ENCODE measurements around the gene THUMPD3. TPM values are rescaled to one million over a fixed set of nuclear protein-coding genes. Genes with fewer than 3 reads are reported as not detected.

The THUMPD3 gene
- polyA plus RNA-seq, 6 donors from 2014 or later: 9.6 to 21.5 (median 17.5) TPM

GRCh38 chr3:9380014-9380413, 17.2 kb downstream of the THUMPD3 start:
- Mint-ChIP-seq H3K27ac (peak overlapping the region in 4 of 6 donors; percentile 43 to 92 (median 68)), H3K9me3 (no peaks in the 10 kb centered on the region), H3K36me3 (peaks cover 15 to 27% of the 10 kb centered on the region in 2 donors), H3K27me3 (no peaks in the 10 kb centered on the region), H3K4me1 (peaks cover 0 to 13% (median 11%) of the 10 kb centered on the region in 3 donors), H3K4me3 (no peak overlapping the region)
- DNase-seq: no peak
- ATAC-seq (ENCODE audit: low read depth in 2 of 2): no peak

- Mint-ChIP-seq H3K27ac (peak overlapping the region in 4 of 6 donors; percentile 2 to 69 (median 60)), H3K27me3 (no peaks in the 10 kb centered on the region), H3K9me3 (no peaks in the 10 kb centered on the region), H3K4me1 (peaks cover 0 to 19% (median 8%) of the 10 kb centered on the region in 3 donors), H3K36me3 (peaks cover 16 to 17% of the 10 kb centered on the region in 2 donors), H3K4me3 (no peak overlapping the region)
- no peak for DNase-seq
- no peak for ATAC-seq (ENCODE audit: low read depth in 2 of 2)
Measured at GRCh38 chr3:9384141-9384828, 21.4 kb downstream of the THUMPD3 start.

DNA sequence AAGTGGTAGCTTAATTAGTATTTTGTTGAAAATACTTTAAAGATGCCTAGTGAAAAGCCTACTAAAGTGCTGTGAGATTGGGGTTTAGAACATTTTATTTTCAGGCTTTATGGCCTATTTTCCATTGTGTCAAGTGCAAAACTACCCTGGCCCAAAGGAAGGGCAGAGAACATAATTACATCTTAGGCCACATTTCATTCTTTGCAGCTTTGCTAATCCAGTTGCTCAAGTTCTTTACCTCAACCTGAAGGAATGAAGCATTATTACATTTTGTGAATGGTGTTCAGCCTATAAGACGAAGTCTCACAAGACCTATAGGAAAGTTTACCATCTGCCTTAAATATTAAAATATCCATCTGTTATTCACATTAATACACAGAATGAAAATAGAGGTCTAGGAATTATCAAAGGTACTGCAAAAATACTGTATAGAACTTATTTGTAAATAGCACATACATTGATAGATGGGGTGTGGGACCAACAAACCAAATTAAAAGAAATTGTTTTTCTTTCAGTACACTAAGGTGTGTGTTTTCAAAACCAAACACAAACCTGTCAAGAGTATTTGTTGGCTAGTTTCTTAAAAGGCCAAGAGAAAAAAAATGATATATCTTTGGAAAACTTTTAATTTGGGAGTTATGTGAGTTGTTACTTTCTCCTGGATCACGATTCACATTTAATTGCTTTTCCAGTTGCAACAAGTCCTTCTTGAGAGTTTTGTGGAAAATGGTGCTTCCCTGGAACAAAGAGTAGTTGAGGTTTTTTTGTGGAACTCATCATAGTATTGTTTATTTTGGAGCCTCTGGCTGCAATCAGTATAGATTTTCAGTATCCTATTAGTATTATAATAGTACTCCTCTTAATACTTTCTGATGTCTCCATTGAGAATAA, 22.6 kb downstream of the THUMPD3 start:
- H3K27me3 Mint-ChIP-seq: no peaks in the 10 kb centered on the region
- DNase-seq: no peak
- ATAC-seq (ENCODE audit: low read depth in 2 of 2): no peak
- H3K4me3 Mint-ChIP-seq: no peak overlapping the region
- no peaks in the 10 kb centered on the region for H3K9me3 Mint-ChIP-seq
- peak overlapping the region in 3 of 6 donors; percentile 19 to 42 (median 22) for H3K27ac Mint-ChIP-seq
- peaks cover 7 to 19% of the 10 kb centered on the region in 2 donors for H3K36me3 Mint-ChIP-seq
- H3K4me1 Mint-ChIP-seq: peaks cover 0 to 16% (median 3%) of the 10 kb centered on the region in 3 donors

GRCh38 chr3:9386078-9386459, 23.2 kb downstream of the THUMPD3 start:
- Mint-ChIP-seq H3K9me3 (no peaks in the 10 kb centered on the region), H3K36me3 (peaks cover 7 to 25% of the 10 kb centered on the region in 2 donors), H3K4me3 (no peak overlapping the region)

DNA sequence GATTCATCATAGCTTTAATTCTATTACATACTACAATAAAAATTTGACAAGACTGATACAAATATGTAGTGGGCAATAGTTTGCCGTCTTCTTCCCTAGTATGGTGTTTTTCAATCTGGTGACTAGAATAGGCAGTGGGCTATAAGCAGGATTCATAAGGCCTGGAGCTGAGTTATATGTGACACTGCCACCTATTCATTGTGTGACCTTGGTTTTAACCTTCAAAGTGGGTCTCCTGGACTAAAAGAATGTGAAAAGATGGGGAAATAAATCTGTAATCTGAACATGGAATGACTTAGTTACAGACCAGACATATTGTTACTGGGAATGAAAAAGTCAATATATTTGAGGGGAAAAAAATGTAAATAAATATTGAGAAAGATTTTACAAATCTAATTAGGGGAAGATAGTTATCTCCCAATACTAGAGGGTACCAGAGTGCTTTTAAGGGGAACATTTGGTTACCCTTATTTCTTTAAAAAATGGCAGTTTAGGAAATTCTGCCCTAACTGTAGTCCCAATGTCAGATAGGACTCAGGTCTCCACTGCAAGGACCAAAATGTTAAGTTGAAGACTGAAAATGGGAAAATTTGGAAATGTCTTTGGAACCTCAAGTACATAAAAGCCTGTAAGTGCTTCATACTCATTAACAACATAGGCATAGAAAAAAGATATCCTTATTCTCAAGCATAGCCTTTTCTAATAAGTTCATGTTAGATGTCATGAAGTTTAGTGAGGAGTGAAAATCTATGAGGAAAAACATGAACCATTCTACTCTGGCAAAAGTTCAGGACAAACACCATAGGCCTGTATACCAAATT, 23.9 kb downstream of the THUMPD3 start:
- H3K4me1 Mint-ChIP-seq: peaks cover 6 to 24% (median 8%) of the 10 kb centered on the region in 3 donors
- no peaks in the 10 kb centered on the region for H3K9me3 Mint-ChIP-seq
- peaks cover 7 to 25% of the 10 kb centered on the region in 2 donors for H3K36me3 Mint-ChIP-seq
- DNase-seq: no peak
- ATAC-seq (ENCODE audit: low read depth in 2 of 2): no peak
- H3K4me3 Mint-ChIP-seq: no peak overlapping the region
- H3K27me3 Mint-ChIP-seq: no peaks in the 10 kb centered on the region
- peak overlapping the region in 4 of 6 donors; percentile 16 to 66 (median 34) for H3K27ac Mint-ChIP-seq

More at GRCh38 chr3:9386078-9386459, 23.2 kb downstream of the THUMPD3 start:
- Mint-ChIP-seq H3K27me3 (no peaks in the 10 kb centered on the region), H3K4me1 (peaks cover 2 to 17% (median 3%) of the 10 kb centered on the region in 3 donors), H3K27ac (peak overlapping the region in 4 of 6 donors; percentile 19 to 66 (median 25))
- ATAC-seq (ENCODE audit: low read depth in 2 of 2): no peak
- DNase-seq: no peak

GRCh38 chr3:9387322-9387655, 24.4 kb downstream of the THUMPD3 start:
- Mint-ChIP-seq H3K27ac (peak overlapping the region in 1 of 6 donors; percentile 15), H3K9me3 (no peaks in the 10 kb centered on the region), H3K4me1 (peaks cover 12 to 29% (median 14%) of the 10 kb centered on the region in 3 donors), H3K4me3 (no peak overlapping the region), H3K27me3 (no peaks in the 10 kb centered on the region), H3K36me3 (peaks cover 7 to 26% of the 10 kb centered on the region in 2 donors)
- no peak for DNase-seq
- ATAC-seq (ENCODE audit: low read depth in 2 of 2): no peak

- H3K27ac Mint-ChIP-seq: no peak overlapping the region
- no peak for ATAC-seq (ENCODE audit: low read depth in 2 of 2)
- no peak overlapping the region for H3K4me3 Mint-ChIP-seq
- peaks cover 7 to 26% of the 10 kb centered on the region in 2 donors for H3K36me3 Mint-ChIP-seq
- H3K4me1 Mint-ChIP-seq: peaks cover 12 to 34% (median 17%) of the 10 kb centered on the region in 3 donors
- no peak for DNase-seq
- no peaks in the 10 kb centered on the region for H3K9me3 Mint-ChIP-seq
- H3K27me3 Mint-ChIP-seq: no peaks in the 10 kb centered on the region
Measured at GRCh38 chr3:9388142-9388541, 25.3 kb downstream of the THUMPD3 start.

- H3K4me1 Mint-ChIP-seq: peaks cover 12 to 35% (median 17%) of the 10 kb centered on the region in 3 donors
- peaks cover 7 to 26% of the 10 kb centered on the region in 2 donors for H3K36me3 Mint-ChIP-seq
Measured at GRCh38 chr3:9388562-9389272, 25.9 kb downstream of the THUMPD3 start.

GRCh38 chr3:9390265-9390888, 27.5 kb downstream of the THUMPD3 start:
- H3K4me1 Mint-ChIP-seq: peaks cover 23 to 42% (median 29%) of the 10 kb centered on the region in 3 donors
- ATAC-seq (ENCODE audit: low read depth in 2 of 2): no peak
- peaks cover 7 to 26% of the 10 kb centered on the region in 2 donors for H3K36me3 Mint-ChIP-seq
- DNase-seq: no peak
- no peaks in the 10 kb centered on the region for H3K9me3 Mint-ChIP-seq
- H3K27ac Mint-ChIP-seq: peak overlapping the region in 1 of 6 donors; percentile 31
- H3K27me3 Mint-ChIP-seq: no peaks in the 10 kb centered on the region
- no peak overlapping the region for H3K4me3 Mint-ChIP-seq

More at GRCh38 chr3:9388562-9389272, 25.9 kb downstream of the THUMPD3 start:
- DNase-seq (no peak), ATAC-seq (ENCODE audit: low read depth in 2 of 2) (no peak)
- Mint-ChIP-seq H3K9me3 (no peaks in the 10 kb centered on the region), H3K27me3 (no peaks in the 10 kb centered on the region), H3K27ac (peak overlapping the region in 1 of 6 donors; percentile 20), H3K4me3 (no peak overlapping the region)

DNA sequence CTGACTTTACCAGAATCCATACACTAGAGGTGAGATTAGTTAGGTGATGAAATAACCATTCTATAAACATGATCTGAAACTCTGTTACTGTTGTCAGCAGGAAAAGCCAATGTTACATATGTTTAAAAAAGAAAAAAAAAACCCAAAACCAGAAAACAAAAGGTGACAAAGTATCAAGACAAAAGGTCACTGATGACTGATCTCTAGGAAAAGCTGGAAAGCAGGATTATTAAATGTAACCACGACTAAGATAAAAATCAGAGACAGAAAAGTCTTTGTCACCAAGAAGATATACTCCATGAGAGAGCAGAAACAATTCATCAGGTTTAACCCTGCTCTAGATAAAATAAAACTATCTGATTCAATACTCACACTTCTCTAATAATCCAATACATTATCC, 29.2 kb downstream of the THUMPD3 start:
- H3K9me3 Mint-ChIP-seq: no peaks in the 10 kb centered on the region
- H3K27me3 Mint-ChIP-seq: no peaks in the 10 kb centered on the region
- H3K4me3 Mint-ChIP-seq: peak overlapping the region in 1 of 8 donors; percentile 20
- peaks cover 0 to 26% of the 10 kb centered on the region in 2 donors for H3K36me3 Mint-ChIP-seq
- no peak for ATAC-seq (ENCODE audit: low read depth in 2 of 2)
- peaks cover 27 to 45% (median 37%) of the 10 kb centered on the region in 3 donors for H3K4me1 Mint-ChIP-seq
- peak overlapping the region in 4 of 6 donors; percentile 52 to 79 (median 60) for H3K27ac Mint-ChIP-seq
- DNase-seq: no peak

GRCh38 chr3:9395570-9396300, 32.9 kb downstream of the THUMPD3 start:
- H3K4me1 Mint-ChIP-seq: peaks cover 52 to 68% (median 62%) of the 10 kb centered on the region in 3 donors
- DNase-seq: no peak

More at GRCh38 chr3:9395570-9396300, 32.9 kb downstream of the THUMPD3 start:
- H3K27me3 Mint-ChIP-seq: no peaks in the 10 kb centered on the region
- peak overlapping the region; percentile 95 to 100 (median 98) for H3K27ac Mint-ChIP-seq
- no peak for ATAC-seq (ENCODE audit: low read depth in 2 of 2)
- H3K9me3 Mint-ChIP-seq: no peaks in the 10 kb centered on the region
- peak overlapping the region; percentile 94 to 100 (median 98) for H3K4me3 Mint-ChIP-seq
- peaks cover 8% of the 10 kb centered on the region in 2 donors for H3K36me3 Mint-ChIP-seq

All from naive B cell (primary cell).